ENCODE results near the gene NPC1L1.

- no peak for TF ChIP-seq HMGXB4 (CRISPR knock-in tag; IDR thresholded peaks at IDR 0.05)
- no peak for TF ChIP-seq ZSCAN18 (CRISPR knock-in tag; IDR thresholded peaks at IDR 0.05)
- TF ChIP-seq ZNF416 (CRISPR knock-in tag; IDR thresholded peaks at IDR 0.05): no peak
- no peak for TF ChIP-seq CTCF (IDR thresholded peaks at IDR 0.05)
- no peak for TF ChIP-seq NFYB (CRISPR knock-in tag; conservative IDR thresholded peaks at IDR 0.05; ENCODE audit: low read depth)
- TF ChIP-seq CREB1 (CRISPR knock-in tag; IDR thresholded peaks at IDR 0.05): no peak
- TF ChIP-seq GTF2I (CRISPR knock-in tag; conservative IDR thresholded peaks at IDR 0.05): no peak
- TF ChIP-seq ZNF532 (CRISPR knock-in tag; IDR thresholded peaks at IDR 0.05; ENCODE audit: borderline replicate concordance): no peak
Observed at GRCh38 chr7:44569959-44570358, 28.8 kb upstream of the NPC1L1 start.
